WTC11 (cell line): ENCODE measurements around the gene CRYZL1. TPM values are rescaled to one million over a fixed set of nuclear protein-coding genes. Genes with fewer than 3 reads are reported as not detected.

Experiments
- ATAC-seq: fragments of 200-7000 bp; cut with Tn5 transposase; 2 replicates; pipeline ENCODE4 v1.10.0; 2021; ENCODE audit warnings: mild to moderate bottlenecking, moderate library complexity
- CTCF ChIA-PET: fragments of 300-600 bp; sonication (Branson Sonifier 250); formaldehyde crosslinking; loops from one replicate; lab custom pipeline; 2021; ENCODE audit warnings: antibody characterized with exemption; lab: Charles Lee
- POLR2A ChIA-PET: fragments of 350-600 bp; sonication (Branson Sonifier 250); formaldehyde crosslinking; loops from one replicate; lab custom pipeline; 2021; ENCODE audit warnings: antibody characterized with exemption; lab: Charles Lee
- DNase-seq: peaks from one replicate; pipeline ENCODE4 v3.0.0; 2021; ENCODE audit warnings: low spot score
- H3K27ac Mint-ChIP-seq: 2 replicates; pipeline ENCODE4 v1.8.0; 2021; ENCODE audit warnings: mixed read lengths
- H3K27me3 Mint-ChIP-seq: 2 replicates; pipeline ENCODE4 v1.8.0; 2021; ENCODE audit warnings: low read depth, mild to moderate bottlenecking, moderate library complexity, mixed read lengths
- H3K36me3 Mint-ChIP-seq: 2 replicates; pipeline ENCODE4 v1.8.0; 2021; ENCODE audit warnings: mixed read lengths
- H3K4me1 Mint-ChIP-seq: 2 replicates; pipeline ENCODE4 v1.8.0; 2022; ENCODE audit warnings: mixed read lengths
- H3K4me3 Mint-ChIP-seq: 2 replicates; pipeline ENCODE4 v1.8.0; 2021; ENCODE audit warnings: mild to moderate bottlenecking, moderate library complexity, mixed read lengths
- H3K9me3 Mint-ChIP-seq: 2 replicates; pipeline ENCODE4 v1.8.0; 2021; ENCODE audit warnings: mixed read lengths
- ESRRA ChIP-seq: sonication (generic); formaldehyde crosslinking; IDR thresholded peaks from 2 replicates; pipeline ENCODE4 v1.8.1; 2022; ENCODE audit warnings: mild to moderate bottlenecking, missing genetic modification reagents, borderline replicate concordance
- ETV6 ChIP-seq: sonication (generic); formaldehyde crosslinking; IDR thresholded peaks from 2 replicates; pipeline ENCODE4 v1.8.1; 2022; ENCODE audit warnings: mild to moderate bottlenecking, missing genetic modification reagents
- FOXP1 ChIP-seq: sonication (generic); formaldehyde crosslinking; IDR thresholded peaks from 2 replicates; pipeline ENCODE4 v1.8.0; 2022; ENCODE audit warnings: missing genetic modification reagents, mild to moderate bottlenecking, moderate library complexity, borderline replicate concordance
- NFATC4 ChIP-seq: fragments of 250-450 bp; sonication (Bioruptor Pico); IDR thresholded peaks from 2 replicates; pipeline ENCODE4 v1.9.0; 2021; ENCODE audit warnings: mild to moderate bottlenecking
- NFE2L1 ChIP-seq: sonication (generic); formaldehyde crosslinking; IDR thresholded peaks from 2 replicates; pipeline ENCODE4 v1.8.1; 2023; ENCODE audit warnings: missing genetic modification reagents
- SMAD3 ChIP-seq: sonication (generic); formaldehyde crosslinking; IDR thresholded peaks from 2 replicates; pipeline ENCODE4 v1.8.0; 2022; ENCODE audit warnings: missing genetic modification reagents, mild to moderate bottlenecking, borderline replicate concordance
- SMAD4 ChIP-seq: sonication (generic); formaldehyde crosslinking; IDR thresholded peaks from 2 replicates; pipeline ENCODE4 v1.8.0; 2022; ENCODE audit warnings: mild to moderate bottlenecking, missing genetic modification reagents
- TCF7 ChIP-seq: sonication (generic); formaldehyde crosslinking; IDR thresholded peaks from 2 replicates; pipeline ENCODE4 v1.8.0; 2022; ENCODE audit warnings: mild to moderate bottlenecking, low read depth, missing genetic modification reagents, moderate library complexity
- TEAD1 ChIP-seq: sonication (generic); formaldehyde crosslinking; IDR thresholded peaks from 2 replicates; pipeline ENCODE4 v1.8.0; 2022; ENCODE audit warnings: mild to moderate bottlenecking, missing genetic modification reagents
- TEAD4 ChIP-seq: sonication (generic); formaldehyde crosslinking; IDR thresholded peaks from 2 replicates; pipeline ENCODE4 v1.8.0; 2022; ENCODE audit warnings: mild to moderate bottlenecking, missing genetic modification reagents
- TP53 ChIP-seq: sonication (generic); formaldehyde crosslinking; IDR thresholded peaks from 2 replicates; pipeline ENCODE4 v1.8.1; 2023; ENCODE audit warnings: mild to moderate bottlenecking, missing genetic modification reagents
- ZNF416 ChIP-seq: fragments of 250-450 bp; sonication (Bioruptor Pico); IDR thresholded peaks from 2 replicates; pipeline ENCODE4 v1.9.0; 2021; ENCODE audit warnings: mild to moderate bottlenecking, inconsistent platforms
- ZNF423 ChIP-seq: fragments of 250-450 bp; sonication (Bioruptor Pico); IDR thresholded peaks from 2 replicates; pipeline ENCODE4 v2.1.2; 2022; ENCODE audit warnings: mild to moderate bottlenecking, moderate library complexity
- total RNA-seq: library from RNA; stranded (reverse); gene quantifications from 3 replicates; pipeline ENCODE4 v1.2.3, GENCODE V29; 2021
- TF ChIP-seq, protein P1 (sequence below): sonication (generic); formaldehyde crosslinking; IDR thresholded peaks from 2 replicates; pipeline ENCODE4 v1.8.0; 2022; ENCODE audit warnings: mild to moderate bottlenecking, missing genetic modification reagents
- TF ChIP-seq, protein P2 (sequence below): sonication (generic); formaldehyde crosslinking; IDR thresholded peaks from 2 replicates; pipeline ENCODE4 v1.8.1; 2022; ENCODE audit warnings: low read depth, missing genetic modification reagents, borderline replicate concordance
- TF ChIP-seq, protein P3 (sequence below): sonication (generic); formaldehyde crosslinking; IDR thresholded peaks from 2 replicates; pipeline ENCODE4 v1.8.0; 2022; ENCODE audit warnings: mild to moderate bottlenecking, missing genetic modification reagents
- TF ChIP-seq, protein P4 (sequence below): fragments of 250-450 bp; sonication (Bioruptor Pico); IDR thresholded peaks from 2 replicates; pipeline ENCODE4 v1.9.0; 2021; ENCODE audit warnings: mild to moderate bottlenecking

CRYZL1 gene
- total RNA-seq, 1 experiment from 2014 or later, result 21.9 TPM

DNA sequence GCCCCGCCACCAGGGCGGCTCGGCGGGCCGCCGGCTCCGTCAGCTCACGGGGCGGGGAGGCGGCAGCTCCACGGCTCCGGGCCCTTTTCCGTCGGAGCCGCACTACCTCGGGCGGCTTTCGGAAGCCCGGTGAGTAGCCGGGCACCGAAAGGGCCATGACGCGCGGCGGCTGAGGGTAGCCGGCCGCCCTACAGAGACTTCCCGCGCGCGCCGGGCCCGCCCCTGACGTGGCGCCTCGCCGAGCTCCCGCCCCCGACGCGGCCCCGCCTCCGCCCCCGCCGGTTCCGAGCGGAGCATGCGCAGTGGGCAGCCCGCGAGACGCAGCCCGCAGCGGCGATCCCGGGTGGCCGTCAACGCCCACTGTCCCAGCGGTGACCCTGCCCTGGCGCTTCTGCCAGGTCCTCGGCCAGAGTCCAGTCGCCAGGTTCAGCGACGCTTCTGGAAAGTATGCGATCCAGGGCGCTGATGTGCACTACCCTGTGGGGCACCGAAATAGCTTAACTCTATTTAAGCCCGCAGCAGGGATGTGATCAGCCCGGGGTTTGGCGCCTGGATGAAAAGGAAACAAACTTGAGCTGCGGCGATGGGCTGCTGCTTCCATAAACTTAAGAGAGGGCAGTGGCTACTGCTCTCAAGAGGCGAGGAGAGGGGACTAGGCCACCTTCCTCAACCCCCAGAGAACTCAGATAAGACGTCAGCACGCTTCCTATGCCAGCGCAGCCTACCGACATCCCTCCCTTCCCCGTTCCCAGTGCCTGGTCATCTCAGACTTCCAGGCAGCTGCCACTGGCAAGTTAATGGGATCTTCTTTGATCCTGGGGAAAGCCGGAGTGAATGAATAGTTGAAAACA lies 52.8 kb downstream of the CRYZL1 start, which contains the start of gene DONSON (continued):
- TF ChIP-seq NFE2L1 (CRISPR knock-in tag), result no peak
- 0 out of 2 replicates have a peak, but pooled peaks have one; percentile 3 for TF ChIP-seq FOXP1
- TF ChIP-seq, protein P1, sequence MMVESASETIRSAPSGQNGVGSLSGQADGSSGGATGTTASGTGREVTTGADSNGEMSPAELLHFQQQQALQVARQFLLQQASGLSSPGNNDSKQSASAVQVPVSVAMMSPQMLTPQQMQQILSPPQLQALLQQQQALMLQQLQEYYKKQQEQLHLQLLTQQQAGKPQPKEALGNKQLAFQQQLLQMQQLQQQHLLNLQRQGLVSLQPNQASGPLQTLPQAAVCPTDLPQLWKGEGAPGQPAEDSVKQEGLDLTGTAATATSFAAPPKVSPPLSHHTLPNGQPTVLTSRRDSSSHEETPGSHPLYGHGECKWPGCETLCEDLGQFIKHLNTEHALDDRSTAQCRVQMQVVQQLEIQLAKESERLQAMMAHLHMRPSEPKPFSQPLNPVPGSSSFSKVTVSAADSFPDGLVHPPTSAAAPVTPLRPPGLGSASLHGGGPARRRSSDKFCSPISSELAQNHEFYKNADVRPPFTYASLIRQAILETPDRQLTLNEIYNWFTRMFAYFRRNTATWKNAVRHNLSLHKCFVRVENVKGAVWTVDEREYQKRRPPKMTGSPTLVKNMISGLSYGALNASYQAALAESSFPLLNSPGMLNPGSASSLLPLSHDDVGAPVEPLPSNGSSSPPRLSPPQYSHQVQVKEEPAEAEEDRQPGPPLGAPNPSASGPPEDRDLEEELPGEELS (CRISPR knock-in tag), result peak; percentile 41; the same call in 1 of the 2 replicates
- TF ChIP-seq SMAD3, result 0 out of 2 replicates have a peak, but pooled peaks have one; percentile 46
- TF ChIP-seq ESRRA, result 0 out of 2 replicates have a peak, but pooled peaks have one; percentile 37
- TF ChIP-seq TCF7, result no peak

DNA sequence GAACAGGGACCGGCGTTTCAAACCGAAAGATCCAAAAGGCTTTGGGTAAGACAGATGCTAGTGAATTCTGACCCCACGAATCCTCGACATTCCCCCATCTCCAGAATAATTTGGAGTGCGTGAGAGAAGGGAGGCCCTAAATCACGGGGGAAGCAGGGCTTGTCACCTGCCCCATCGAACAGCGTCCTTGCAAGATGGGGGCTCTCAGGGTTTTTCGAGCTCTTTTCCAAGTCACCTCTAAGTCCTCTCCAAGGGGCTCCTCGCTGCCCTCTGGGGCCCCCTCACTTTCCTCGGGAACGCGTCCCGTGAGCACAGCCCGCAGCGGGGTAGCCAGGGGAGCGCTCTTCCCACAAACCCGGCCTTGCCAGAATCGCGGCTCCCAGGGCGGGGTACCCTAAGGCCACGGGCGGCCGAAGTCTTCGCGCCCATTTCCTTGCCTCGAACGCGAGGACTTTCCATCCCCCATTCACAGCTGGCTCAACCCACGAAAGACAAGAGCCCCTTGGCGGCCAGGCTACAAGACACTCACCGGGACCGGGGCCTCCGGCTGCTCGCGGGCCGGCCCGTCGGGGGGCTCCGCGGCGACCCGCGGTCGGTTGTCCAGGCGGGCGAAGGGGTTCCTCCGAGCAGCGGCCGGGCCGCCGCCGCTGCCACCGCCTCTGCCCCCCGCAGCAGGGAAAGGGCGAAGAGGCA lies 53.6 kb downstream of the CRYZL1 start:
- ChIA-PET CTCF (interaction anchor here (1.1 to 7.5 kb wide), 8 partner anchors 13 to 321 kb away, joined by 3 to 94 read pairs (median 5); partner anchors contain the start of gene IL10RB), POLR2A (interaction anchor here (0.8 to 1.5 kb wide), 4 partner anchors 12 to 97 kb away, joined by 3 to 12 read pairs (median 4); partner anchors contain the start of gene DNAJC28)
- 0 out of 2 replicates have a peak, but pooled peaks have one; percentile 7 for TF ChIP-seq ETV6
- TF ChIP-seq, protein P2, sequence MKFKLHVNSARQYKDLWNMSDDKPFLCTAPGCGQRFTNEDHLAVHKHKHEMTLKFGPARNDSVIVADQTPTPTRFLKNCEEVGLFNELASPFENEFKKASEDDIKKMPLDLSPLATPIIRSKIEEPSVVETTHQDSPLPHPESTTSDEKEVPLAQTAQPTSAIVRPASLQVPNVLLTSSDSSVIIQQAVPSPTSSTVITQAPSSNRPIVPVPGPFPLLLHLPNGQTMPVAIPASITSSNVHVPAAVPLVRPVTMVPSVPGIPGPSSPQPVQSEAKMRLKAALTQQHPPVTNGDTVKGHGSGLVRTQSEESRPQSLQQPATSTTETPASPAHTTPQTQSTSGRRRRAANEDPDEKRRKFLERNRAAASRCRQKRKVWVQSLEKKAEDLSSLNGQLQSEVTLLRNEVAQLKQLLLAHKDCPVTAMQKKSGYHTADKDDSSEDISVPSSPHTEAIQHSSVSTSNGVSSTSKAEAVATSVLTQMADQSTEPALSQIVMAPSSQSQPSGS (CRISPR knock-in tag), result no peak
- TF ChIP-seq ZNF423 (CRISPR knock-in tag), result no peak
- no peak for TF ChIP-seq TEAD1 (CRISPR knock-in tag)
- TF ChIP-seq, protein P3, sequence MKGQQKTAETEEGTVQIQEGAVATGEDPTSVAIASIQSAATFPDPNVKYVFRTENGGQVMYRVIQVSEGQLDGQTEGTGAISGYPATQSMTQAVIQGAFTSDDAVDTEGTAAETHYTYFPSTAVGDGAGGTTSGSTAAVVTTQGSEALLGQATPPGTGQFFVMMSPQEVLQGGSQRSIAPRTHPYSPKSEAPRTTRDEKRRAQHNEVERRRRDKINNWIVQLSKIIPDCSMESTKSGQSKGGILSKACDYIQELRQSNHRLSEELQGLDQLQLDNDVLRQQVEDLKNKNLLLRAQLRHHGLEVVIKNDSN (CRISPR knock-in tag), result peak; percentile 25; the same call in 1 of the 2 replicates
- TF ChIP-seq TP53 (CRISPR knock-in tag), result no peak
- 0 out of 2 replicates have a peak, but pooled peaks have one; percentile 45 for TF ChIP-seq TCF7
- 0 out of 2 replicates have a peak, but pooled peaks have one; percentile 38 for TF ChIP-seq NFATC4
- TF ChIP-seq TEAD4 (CRISPR knock-in tag), result no peak
- TF ChIP-seq ZNF416 (CRISPR knock-in tag), result no peak
- TF ChIP-seq SMAD4 (CRISPR knock-in tag), result no peak
- TF ChIP-seq, protein P4, sequence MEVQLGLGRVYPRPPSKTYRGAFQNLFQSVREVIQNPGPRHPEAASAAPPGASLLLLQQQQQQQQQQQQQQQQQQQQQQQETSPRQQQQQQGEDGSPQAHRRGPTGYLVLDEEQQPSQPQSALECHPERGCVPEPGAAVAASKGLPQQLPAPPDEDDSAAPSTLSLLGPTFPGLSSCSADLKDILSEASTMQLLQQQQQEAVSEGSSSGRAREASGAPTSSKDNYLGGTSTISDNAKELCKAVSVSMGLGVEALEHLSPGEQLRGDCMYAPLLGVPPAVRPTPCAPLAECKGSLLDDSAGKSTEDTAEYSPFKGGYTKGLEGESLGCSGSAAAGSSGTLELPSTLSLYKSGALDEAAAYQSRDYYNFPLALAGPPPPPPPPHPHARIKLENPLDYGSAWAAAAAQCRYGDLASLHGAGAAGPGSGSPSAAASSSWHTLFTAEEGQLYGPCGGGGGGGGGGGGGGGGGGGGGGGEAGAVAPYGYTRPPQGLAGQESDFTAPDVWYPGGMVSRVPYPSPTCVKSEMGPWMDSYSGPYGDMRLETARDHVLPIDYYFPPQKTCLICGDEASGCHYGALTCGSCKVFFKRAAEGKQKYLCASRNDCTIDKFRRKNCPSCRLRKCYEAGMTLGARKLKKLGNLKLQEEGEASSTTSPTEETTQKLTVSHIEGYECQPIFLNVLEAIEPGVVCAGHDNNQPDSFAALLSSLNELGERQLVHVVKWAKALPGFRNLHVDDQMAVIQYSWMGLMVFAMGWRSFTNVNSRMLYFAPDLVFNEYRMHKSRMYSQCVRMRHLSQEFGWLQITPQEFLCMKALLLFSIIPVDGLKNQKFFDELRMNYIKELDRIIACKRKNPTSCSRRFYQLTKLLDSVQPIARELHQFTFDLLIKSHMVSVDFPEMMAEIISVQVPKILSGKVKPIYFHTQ, result no peak
- Mint-ChIP-seq H3K27ac (no peak overlapping the region), H3K9me3 (no peaks in the 10 kb centered on the region), H3K36me3 (peaks cover 14% of the 10 kb centered on the region), H3K27me3 (no peaks in the 10 kb centered on the region), H3K4me1 (peaks cover 23% of the 10 kb centered on the region), H3K4me3 (peak overlapping the region; percentile 84)
- ATAC-seq, result peak; percentile 43
- peak; percentile 26 for DNase-seq
